ENCODE data around the gene GLYATL2.

The GLYATL2 gene

DNA sequence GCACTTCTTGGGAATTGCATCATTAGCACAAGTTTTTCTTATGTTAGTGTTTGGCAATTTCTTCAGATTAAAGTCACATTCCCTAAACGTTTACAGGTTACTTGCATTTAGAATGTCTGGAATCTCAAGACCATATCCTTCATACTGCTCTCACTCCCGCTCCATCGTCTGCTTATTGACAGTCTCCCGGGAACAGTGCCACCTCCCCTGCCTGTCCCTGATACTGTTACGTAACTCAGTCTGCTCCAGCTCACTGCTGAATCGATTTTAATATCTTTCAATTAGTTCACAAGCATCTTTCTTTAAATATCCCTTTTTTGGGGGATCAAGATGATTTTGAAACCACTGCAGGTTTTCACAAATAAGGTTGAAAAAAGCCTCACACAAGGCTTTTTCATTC lies 48.2 kb downstream of the GLYATL2 start:
- DNase-seq (ENCODE audit: low spot score) = no peak

DNA sequence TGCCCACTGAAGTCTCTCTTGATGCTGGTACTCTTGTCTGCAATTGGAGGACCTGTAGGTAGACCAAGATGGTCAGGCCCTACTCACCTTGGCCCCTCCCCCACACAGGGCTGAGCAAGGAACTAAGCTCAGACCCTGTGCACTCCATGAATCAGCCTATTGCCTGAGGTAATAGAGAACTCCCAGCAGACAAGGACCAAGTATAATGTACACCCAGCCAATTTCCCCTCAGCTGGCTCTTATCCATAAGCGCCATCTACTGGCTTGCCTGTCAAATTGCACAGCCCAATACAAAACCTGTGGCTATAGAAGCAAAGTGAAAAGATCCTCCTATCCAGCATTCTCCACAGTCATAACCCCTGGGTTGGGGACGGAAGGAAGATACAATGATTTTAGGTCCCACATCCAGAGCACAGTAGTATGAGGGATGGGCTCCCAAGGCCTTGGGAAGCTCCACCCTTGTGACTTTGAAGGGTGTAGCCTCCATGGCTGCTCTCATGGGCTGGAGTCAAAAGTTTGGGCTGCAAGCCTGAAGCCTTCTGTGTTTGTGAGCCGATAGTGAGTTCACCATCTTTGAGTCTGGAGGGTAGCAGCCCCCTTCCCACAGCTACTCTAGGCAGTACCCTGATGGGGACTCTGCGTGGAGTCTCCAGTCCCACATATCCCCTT lies 56.0 kb downstream of the GLYATL2 start:
- peak; percentile 88 for DNase-seq (ENCODE audit: low spot score)

DNA sequence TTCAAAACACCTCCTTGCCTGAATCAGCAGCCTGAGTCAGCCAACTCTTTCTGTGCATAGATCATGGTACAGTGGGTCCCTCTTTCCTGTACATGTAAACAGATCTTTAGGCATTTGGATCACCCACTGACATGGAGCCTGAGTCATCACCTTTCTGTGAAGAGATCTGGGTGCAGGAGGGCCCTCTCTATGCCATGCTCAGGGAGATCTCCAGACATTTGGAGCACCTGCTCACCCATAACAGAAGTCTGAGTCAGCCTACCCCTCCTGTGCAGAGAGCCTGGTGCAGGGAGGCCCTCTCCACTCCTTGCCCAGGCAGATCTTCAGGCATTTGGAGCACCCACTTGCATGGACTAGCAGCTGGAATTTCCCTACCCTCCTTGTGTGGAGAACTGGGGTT lies 56.6 kb downstream of the GLYATL2 start:
- DNase-seq (ENCODE audit: low spot score) = peak; percentile 98

DNA sequence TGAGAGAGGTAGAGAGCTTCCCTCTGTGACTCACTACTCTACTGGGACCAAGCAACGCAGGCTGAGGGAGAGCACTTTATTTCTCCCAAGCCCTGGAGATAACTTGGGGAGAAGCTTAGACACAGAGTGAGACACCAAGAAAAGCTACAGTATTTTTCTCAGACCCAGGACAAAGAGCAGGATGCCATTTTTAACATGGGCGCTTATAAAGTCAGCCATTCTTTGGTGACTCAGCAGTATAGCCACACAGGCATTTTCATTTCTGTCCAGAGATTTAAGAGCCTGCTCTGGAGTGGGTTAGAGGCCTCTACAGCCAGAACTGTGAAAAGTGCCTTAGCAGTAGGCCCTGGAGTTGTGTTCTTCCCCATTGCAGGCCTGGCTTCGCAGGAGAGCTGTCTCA lies 57.8 kb downstream of the GLYATL2 start:
- peak; percentile 11 for DNase-seq (ENCODE audit: low spot score)

DNA sequence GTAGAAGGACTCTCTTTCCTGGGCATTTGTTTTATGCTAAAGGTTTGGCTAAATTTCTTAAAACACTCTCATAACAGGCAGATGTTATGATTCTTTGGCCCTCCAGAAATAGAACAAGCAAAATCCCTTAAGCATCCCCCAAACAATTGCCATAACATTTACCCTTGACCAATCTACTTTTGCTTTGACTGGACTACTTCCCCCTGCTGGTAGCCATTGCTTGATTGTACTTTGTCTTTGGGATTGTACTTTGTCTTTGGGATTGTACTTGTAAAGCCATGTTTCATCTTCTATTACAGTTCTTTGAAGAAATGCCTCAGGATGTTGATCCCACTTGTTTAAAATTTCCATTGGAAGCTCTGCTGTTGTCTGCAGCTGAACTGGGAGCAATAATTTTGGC lies 59.5 kb downstream of the GLYATL2 start:
- DNase-seq (ENCODE audit: low spot score) = no peak

All from kidney tubule cell (primary cell).